GM12874 (cell line): Measurements from ENCODE around the gene ACSM6.

ENCODE experiments used
- CTCF ChIP-seq: IDR thresholded peaks from 2 replicates; pipeline ENCODE4 v1.5.1; 2011; ENCODE audit warnings: low read depth, mild to moderate bottlenecking, control low read depth, low read length, moderate library complexity; ENCODE audit not compliant: insufficient read depth

The ACSM6 gene

GRCh38 chr10:95217476-95217875 is 23.4 kb downstream of the ACSM6 start:
- TF ChIP-seq CTCF = no peak

GRCh38 chr10:95220539-95220938 is 26.5 kb downstream of the ACSM6 start:
- no peak for TF ChIP-seq CTCF

- TF ChIP-seq CTCF = no peak
Observed at GRCh38 chr10:95221124-95221523, 27.1 kb downstream of the ACSM6 start.

GRCh38 chr10:95225136-95225535 is 31.1 kb downstream of the ACSM6 start:
- no peak for TF ChIP-seq CTCF

GRCh38 chr10:95229724-95230627 is 35.9 kb downstream of the ACSM6 start:
- no peak for TF ChIP-seq CTCF

GRCh38 chr10:95233377-95234034 is 39.5 kb downstream of the ACSM6 start:
- no peak for TF ChIP-seq CTCF

- no peak for TF ChIP-seq CTCF
Observed at GRCh38 chr10:95234951-95235350, 40.9 kb downstream of the ACSM6 start.
